HEK293 (cell line): ENCODE results near the gene MTX1.
"Not testable (repeated sequence)": the region's sequence is repeated elsewhere in the genome, so short reads cannot be mapped to it uniquely, and the experiment has no call there.

Source experiments
- CTCF ChIA-PET: fragments of 350-600 bp; formaldehyde crosslinking; extraction: SDS; loops from one replicate; lab custom pipeline; 2021; ENCODE audit warnings: antibody characterized with exemption; lab: Yijun Ruan, JAX
- POLR2A ChIA-PET: fragments of 300-600 bp; formaldehyde crosslinking; extraction: SDS; loops from one replicate; lab custom pipeline; 2020; ENCODE audit warnings: antibody characterized with exemption, inconsistent platforms; lab: Yijun Ruan, JAX
- H3K27ac ChIP-seq: fragments of 200-500 bp; sonication (Bioruptor generic); 2 replicates; pipeline ENCODE4 v1.5.1; 2014; ENCODE audit warnings: low read depth, low read length, control low read depth, inconsistent platforms; ENCODE audit errors: extremely low read depth
- H3K36me3 ChIP-seq, 2 experiments: fragments of 200-500 bp in 1 of 2; sonication (Bioruptor generic) in 1 of 2; 1 replicate in 1 of 2; 2 replicates in 1 of 2; pipeline ENCODE4 v1.5.1; 2014 to 2017; ENCODE audit warnings: inconsistent platforms in 2 of 2, low read length in 2 of 2; ENCODE audit not compliant: control insufficient read depth in 2 of 2, insufficient read depth in 1 of 2
- H3K4me1 ChIP-seq: fragments of 200-500 bp; sonication (Bioruptor generic); 2 replicates; pipeline ENCODE4 v1.5.1; 2014; ENCODE audit warnings: mild to moderate bottlenecking, low read length, inconsistent platforms; ENCODE audit not compliant: control insufficient read depth, insufficient read depth
- H3K4me3 ChIP-seq: 2 replicates; pipeline ENCODE4 v1.5.1; 2011; ENCODE audit warnings: low read depth, mild to moderate bottlenecking, control low read depth, low read length, moderate library complexity
- H3K9me3 ChIP-seq: fragments of 200-500 bp; sonication (Bioruptor generic); 2 replicates; pipeline ENCODE4 v1.5.1; 2014; ENCODE audit warnings: low read depth, low read length, inconsistent platforms; ENCODE audit not compliant: control insufficient read depth, insufficient read depth
- KLF16 ChIP-seq: fragments of 450-650 bp; formaldehyde crosslinking; IDR thresholded peaks from 2 replicates; pipeline ENCODE4 v1.5.1; 2017; ENCODE audit warnings: missing biosample characterization, missing genetic modification characterization
- PRDM4 ChIP-seq: fragments of 450-650 bp; formaldehyde crosslinking; IDR thresholded peaks from 2 replicates; pipeline ENCODE4 v1.5.1; 2017; ENCODE audit warnings: missing biosample characterization, missing genetic modification characterization
- ZBTB1 ChIP-seq: fragments of 450-650 bp; formaldehyde crosslinking; IDR thresholded peaks from 2 replicates; pipeline ENCODE4 v1.5.1; 2016; ENCODE audit warnings: missing biosample characterization, missing genetic modification characterization
- ZBTB48 ChIP-seq: fragments of 450-650 bp; formaldehyde crosslinking; IDR thresholded peaks from 2 replicates; pipeline ENCODE4 v1.5.1; 2016; ENCODE audit warnings: missing biosample characterization, missing genetic modification characterization
- ZBTB49 ChIP-seq: fragments of 450-650 bp; formaldehyde crosslinking; IDR thresholded peaks from 2 replicates; pipeline ENCODE4 v1.5.1; 2016; ENCODE audit warnings: missing biosample characterization, missing genetic modification characterization, low read depth
- ZNF121 ChIP-seq: fragments of 450-650 bp; formaldehyde crosslinking; IDR thresholded peaks from 2 replicates; pipeline ENCODE4 v1.5.1; 2016; ENCODE audit warnings: missing biosample characterization, missing genetic modification characterization
- ZNF132 ChIP-seq: fragments of 450-650 bp; formaldehyde crosslinking; IDR thresholded peaks from 2 replicates; pipeline ENCODE4 v1.5.1; 2017; ENCODE audit warnings: missing biosample characterization, missing genetic modification characterization, borderline replicate concordance
- ZNF2 ChIP-seq: fragments of 450-650 bp; formaldehyde crosslinking; IDR thresholded peaks from 2 replicates; pipeline ENCODE4 v1.5.1; 2016; ENCODE audit warnings: missing biosample characterization, missing genetic modification characterization
- ZNF335 ChIP-seq: fragments of 450-650 bp; formaldehyde crosslinking; conservative IDR thresholded peaks from 2 replicates; pipeline ENCODE4 v1.5.1; 2016; ENCODE audit warnings: missing biosample characterization, missing genetic modification characterization
- ZNF654 ChIP-seq: fragments of 450-650 bp; formaldehyde crosslinking; IDR thresholded peaks from 2 replicates; pipeline ENCODE4 v1.5.1; 2016; ENCODE audit warnings: low read depth, missing biosample characterization, missing genetic modification characterization
- TF ChIP-seq, protein P1 (sequence below): fragments of 450-650 bp; formaldehyde crosslinking; IDR thresholded peaks from 2 replicates; pipeline ENCODE4 v1.5.1; 2017; ENCODE audit warnings: missing biosample characterization, missing genetic modification characterization

MTX1 gene

DNA sequence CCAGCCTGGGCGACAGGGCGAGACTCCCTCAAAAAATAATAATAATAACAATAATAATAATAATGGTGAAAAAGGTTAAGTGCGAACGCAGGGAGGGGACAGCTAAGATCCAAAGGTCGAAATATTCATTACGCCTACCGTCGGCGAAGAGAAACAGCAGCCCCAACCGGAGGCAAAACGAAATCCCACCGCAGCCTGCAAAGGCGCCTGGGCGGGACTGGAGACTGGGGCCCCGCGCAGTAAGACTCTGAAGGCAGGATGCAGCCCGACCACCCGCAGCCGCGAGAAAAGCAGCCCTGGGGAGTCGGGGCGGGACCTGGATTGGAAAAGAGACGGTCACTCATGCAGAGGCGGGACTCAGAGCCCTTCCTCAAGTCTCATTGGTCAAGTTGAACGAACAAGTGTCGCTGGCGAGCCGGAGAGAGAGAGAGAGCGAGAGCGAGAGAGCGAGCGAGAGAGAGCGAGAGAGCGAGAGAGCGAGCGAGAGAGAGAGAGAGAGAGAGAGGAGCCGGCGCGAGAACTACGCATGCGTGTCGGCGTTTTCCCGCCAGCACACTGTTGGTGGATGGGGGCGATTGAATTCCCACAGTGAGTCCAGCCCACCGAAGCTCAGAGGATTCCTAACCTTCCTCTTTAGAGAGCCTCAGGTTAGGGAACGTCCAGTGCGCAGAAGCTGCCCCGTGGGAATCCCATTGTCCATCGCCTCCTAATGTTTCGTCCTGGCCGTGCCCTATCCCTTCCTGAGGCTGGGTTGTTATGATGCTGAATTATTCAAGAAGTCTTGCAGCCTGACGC, 36.1 kb downstream of the MTX1 start (continued):
- TF ChIP-seq PRDM4 (tag by site-specific recombination): peak; percentile 99
- TF ChIP-seq ZNF132: no peak
- TF ChIP-seq ZBTB1: peak; percentile 99
- TF ChIP-seq ZBTB49 (tag by site-specific recombination): peak; percentile 96
- TF ChIP-seq KLF16: peak; percentile 100
- TF ChIP-seq, protein P1, sequence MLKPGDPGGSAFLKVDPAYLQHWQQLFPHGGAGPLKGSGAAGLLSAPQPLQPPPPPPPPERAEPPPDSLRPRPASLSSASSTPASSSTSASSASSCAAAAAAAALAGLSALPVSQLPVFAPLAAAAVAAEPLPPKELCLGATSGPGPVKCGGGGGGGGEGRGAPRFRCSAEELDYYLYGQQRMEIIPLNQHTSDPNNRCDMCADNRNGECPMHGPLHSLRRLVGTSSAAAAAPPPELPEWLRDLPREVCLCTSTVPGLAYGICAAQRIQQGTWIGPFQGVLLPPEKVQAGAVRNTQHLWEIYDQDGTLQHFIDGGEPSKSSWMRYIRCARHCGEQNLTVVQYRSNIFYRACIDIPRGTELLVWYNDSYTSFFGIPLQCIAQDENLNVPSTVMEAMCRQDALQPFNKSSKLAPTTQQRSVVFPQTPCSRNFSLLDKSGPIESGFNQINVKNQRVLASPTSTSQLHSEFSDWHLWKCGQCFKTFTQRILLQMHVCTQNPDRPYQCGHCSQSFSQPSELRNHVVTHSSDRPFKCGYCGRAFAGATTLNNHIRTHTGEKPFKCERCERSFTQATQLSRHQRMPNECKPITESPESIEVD: peak; percentile 83; the same call in 1 of the 2 replicates
- TF ChIP-seq ZNF2 (tag by site-specific recombination): peak; percentile 100

- Histone ChIP-seq H3K4me3 (peak overlapping the region; percentile 33), H3K4me1 (peaks cover 5% of the 10 kb centered on the region; the same call in 1 of the 2 replicates), H3K36me3 (peaks cover 13 to 32% of the 10 kb centered on the region in 2 experiments; a peak in 2 of 3 replicates), H3K27ac (peak overlapping the region; percentile 56), H3K9me3 (no peaks in the 10 kb centered on the region)
- POLR2A ChIA-PET: interaction anchor here (0.7 to 2.6 kb wide), 7 partner anchors 9 to 79 kb away, joined by 3 to 11 read pairs (median 3); partner anchors contain the start of genes ENTREP3, KRTCAP2 and SCAMP3
- CTCF ChIA-PET: interaction anchor here (0.5 to 1.4 kb wide), 5 partner anchors 11 to 77 kb away, joined by 3 to 5 read pairs (median 4); partner anchors contain the start of gene ENTREP3
- TF ChIP-seq ZNF335 (tag by site-specific recombination) (peak; percentile 76), ZBTB48 (tag by site-specific recombination) (0 out of 2 replicates have a peak, but pooled peaks have one; percentile 5), ZNF132 (no peak), ZNF654 (tag by site-specific recombination) (no peak)
Measured at GRCh38 chr1:155245163-155245524, 36.6 kb downstream of the MTX1 start.

DNA sequence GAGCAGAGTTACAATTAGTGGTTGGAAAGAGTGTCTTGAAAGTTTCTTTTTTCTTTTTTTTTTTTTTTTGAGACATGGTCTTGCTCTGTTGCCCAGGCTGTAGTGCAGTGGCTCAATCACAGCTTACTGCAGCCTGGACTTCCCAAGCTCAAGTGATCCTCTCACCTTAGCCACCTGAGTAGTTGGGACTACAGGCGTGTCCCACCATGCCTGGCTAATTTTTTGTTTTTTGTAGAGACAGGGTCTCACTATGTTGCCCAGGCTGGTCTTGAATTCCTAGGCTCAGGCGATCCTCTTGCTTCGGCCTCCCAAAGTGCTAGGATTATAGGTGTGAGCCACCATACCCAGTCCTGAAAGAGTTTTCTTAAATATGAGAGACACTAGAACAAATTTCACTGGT, 38.3 kb downstream of the MTX1 start:
- H3K4me1 ChIP-seq, CTCF ChIA-PET, H3K27ac ChIP-seq, POLR2A ChIA-PET, H3K4me3 ChIP-seq, H3K9me3 ChIP-seq: not testable (repeated sequence)
- peaks cover 13 to 45% of the 10 kb centered on the region in 2 experiments; a peak in 2 of 3 replicates for H3K36me3 ChIP-seq
- peak; percentile 97 for TF ChIP-seq ZNF121 (tag by site-specific recombination)
